Measurements from ENCODE around the gene ZBTB3.
"Not testable (repeated sequence)": the region's sequence is repeated elsewhere in the genome, so short reads cannot be mapped to it uniquely, and the experiment has no call there.

ZBTB3 gene

GRCh38 chr11:62753736-62754603, at the start of gene ZBTB3:
Gene ZBTB3, minus strand, starts transcription at chr11:62754160. Its CDS starts 496 bp downstream, at chr11:62753664.
- DNase-seq (ENCODE audit: low read depth, low spot score): peak; percentile 99

- no peak for DNase-seq (ENCODE audit: low read depth, low spot score)
Measured at GRCh38 chr11:62801071-62801470, 47.1 kb upstream of the ZBTB3 start.

- DNase-seq (ENCODE audit: low read depth, low spot score): no peak
Measured at GRCh38 chr11:62799486-62799885, 45.5 kb upstream of the ZBTB3 start.

DNA sequence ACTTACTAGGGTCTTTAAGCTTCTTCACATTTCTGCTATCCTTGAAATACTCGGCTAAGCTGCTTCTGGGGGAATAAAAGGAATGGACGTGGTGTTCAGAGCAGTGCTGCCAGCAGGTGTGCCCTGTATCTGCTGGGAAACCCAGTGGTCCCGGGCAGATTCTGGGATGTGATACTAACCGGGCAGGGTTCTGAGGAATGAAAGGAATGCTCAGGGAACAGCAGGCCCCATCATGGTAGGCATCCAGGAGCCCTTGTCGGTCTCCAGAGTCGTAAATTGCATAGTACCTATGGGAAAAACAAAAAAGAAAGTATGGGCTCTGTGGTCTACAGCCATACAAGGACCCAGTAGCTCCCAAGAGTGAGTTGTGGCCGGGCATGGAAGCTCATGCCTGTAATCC, 42.3 kb upstream of the ZBTB3 start:
- DNase-seq (ENCODE audit: low read depth, low spot score): no peak

DNA sequence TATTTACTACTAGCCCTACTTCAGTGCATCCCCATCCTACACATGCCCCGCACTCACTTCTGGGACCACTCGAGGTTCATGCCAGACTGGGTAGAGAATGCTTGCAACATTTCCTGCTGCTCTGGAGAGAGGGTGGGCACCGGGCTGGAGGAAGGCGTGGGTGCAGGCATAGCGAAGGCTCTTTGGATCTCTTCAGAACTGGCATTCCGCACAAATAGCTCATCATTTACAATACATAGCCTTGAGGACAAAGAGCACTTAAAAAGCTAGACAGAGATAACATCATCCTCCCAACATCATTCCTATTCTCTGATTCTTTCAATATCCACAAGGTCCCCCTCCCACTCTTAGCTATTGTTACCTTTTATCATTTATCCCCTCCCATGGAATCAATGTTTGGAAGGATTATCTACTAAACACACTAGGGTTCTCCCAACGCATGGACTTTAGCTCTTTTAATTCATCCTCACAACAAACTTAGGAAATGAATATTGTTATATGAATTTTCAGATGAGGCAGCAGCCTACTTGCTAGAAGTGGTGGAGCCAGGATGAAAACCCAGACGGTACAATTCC, 40.3 kb upstream of the ZBTB3 start:
- DNase-seq (ENCODE audit: low read depth, low spot score): no peak

DNA sequence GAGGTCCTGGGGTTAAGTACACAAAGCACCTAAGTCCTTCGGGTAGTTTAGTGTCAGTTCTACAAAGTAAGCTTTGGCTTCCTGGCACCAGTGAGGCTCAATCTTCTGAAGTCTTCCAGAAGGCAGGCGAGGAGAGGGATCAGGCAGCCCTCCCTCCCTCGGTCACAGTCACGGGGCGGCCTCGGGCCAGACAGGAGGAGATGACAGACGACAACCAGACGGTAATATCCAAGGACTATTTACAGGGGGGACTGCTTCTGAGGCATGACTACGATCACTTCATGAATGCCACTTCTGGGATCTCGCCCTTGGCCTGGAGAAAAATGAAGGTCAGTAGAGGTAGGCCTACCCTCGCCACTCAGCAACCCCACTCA, 38.2 kb upstream of the ZBTB3 start:
- no peak for DNase-seq (ENCODE audit: low read depth, low spot score)

DNA sequence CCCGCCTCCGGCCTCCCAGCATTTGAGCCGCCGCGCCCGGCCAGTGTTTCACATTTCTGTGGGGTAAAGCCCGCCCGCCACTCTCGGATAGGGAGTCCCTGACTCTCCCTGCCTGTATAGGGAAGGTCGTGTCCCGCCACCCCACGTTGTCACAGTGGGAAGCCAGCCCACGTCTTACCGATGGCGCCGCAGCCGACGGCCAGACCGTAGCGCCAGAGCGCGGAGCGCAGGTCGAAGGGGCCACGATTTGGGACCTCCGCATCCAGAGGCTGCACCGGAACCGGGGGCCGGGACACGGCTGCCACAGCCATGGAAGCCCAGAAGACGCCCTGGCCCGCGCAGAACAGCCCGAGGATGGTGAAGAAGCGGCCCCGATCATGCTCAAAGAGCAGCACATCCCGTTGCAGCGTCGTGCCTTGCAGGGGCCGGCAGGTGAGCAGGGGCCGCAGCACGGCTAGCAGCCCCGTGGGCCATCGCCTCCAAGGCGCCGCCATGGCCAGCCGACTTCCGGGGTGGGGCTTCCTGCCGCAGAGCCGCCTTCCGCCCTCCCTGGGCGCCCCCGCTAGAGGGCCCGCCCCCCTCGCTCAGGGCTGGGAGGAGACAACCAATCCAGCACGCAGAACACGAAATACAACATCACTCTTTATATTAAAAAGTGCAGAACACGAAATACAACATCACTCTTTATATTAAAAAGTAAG, 37.7 kb upstream of the ZBTB3 start, which contains the start of gene TMEM223:
Gene TMEM223 (minus strand): TSS at position 506 of the 701 bp plus-strand sequence. CDS start 12 bp downstream, at position 494.
- no peak for DNase-seq (ENCODE audit: low read depth, low spot score)

DNA sequence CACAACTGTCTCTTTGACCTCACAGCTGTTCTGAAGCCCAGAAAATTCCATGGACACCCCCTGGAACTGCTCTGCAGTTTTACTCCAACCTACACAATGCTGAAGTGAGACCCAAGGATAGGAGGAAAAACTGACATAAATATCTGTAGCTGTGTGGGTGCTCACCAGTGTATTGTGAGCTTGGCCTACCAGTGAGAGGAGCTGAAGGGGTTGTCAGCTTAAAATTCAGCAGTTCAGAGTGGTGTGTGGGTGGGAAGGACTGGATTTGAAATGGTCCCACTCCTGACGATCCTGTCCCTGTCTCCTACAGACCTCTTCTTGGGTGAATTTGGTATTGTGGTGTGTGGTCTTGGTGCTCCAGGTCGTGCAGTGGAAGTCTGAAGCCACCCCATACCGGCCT, 35.6 kb upstream of the ZBTB3 start:
- DNase-seq (ENCODE audit: low read depth, low spot score): no peak

DNA sequence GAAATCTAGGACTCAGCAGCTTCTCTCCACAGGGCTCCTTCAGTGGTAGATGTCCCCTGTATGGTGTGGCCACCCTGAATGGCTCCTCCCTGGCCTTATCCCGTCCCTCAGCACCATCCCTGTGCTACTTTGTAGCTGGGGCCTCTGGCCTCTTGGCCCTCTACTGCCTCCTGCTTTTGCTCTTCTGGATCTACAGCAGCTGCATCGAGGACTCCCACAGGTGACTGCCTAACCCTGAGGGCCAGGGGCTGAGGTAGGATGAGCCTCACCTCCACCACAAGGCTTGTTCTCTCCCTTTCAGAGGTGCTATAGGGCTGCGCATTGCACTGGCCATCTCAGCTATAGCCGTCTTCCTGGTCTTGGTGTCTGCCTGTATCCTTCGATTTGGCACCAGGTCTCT, 35.0 kb upstream of the ZBTB3 start:
- no peak for DNase-seq (ENCODE audit: low read depth, low spot score)

GRCh38 chr11:62787005-62787759, 33.2 kb upstream of the ZBTB3 start, which contains the start of gene TMEM179B:
Gene TMEM179B, plus strand, starts transcription at chr11:62787402. Its CDS starts 30 bp downstream, at chr11:62787432.
- no peak for DNase-seq (ENCODE audit: low read depth, low spot score)

DNA sequence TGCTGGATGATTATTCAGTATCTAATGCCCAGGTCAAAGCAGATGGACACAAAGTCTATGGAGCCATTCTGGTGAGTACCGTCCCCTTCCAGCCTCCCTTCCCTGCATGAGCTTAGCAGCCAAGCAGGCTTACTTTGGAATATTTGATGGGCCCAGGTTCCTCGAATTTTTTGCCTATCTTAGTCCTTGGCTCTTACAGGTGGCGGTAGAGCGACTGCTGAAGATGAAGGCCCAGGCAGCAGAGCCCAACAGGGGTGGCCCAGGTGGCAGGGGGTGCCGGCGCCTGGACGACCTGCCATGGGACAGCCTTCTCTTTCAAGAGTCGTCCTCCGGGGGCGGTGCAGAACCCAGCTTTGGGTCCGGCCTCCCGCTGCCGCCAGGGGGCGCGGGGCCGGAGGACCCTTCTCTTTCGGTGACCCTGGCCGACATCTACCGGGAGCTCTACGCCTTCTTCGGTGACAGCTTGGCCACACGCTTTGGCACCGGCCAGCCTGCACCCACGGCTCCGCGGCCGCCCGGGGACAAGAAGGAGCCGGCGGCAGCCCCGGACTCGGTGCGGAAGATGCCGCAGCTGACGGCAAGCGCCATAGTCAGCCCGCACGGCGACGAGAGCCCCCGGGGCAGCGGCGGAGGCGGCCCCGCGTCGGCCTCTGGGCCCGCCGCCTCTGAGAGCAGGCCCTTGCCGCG, 32.5 kb upstream of the ZBTB3 start:
- no peak for DNase-seq (ENCODE audit: low read depth, low spot score)

DNA sequence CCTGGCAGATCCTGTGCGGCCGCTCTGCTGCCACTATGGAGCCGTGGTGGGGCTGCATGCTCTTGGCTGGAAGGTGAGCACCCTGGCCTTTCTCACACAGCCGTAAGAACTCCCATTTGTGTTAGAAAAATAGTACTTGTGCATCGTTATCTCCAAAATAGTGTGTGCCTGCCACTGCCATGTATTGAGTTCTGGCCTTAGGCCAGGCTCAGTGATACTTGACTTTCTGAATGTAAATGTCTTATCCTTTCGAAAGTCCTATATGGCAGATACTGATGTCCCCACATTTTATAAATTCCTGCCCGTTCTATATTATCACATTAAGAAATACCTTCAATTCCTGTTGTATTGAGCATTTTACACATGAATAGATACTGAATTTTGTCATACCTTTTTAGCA, 28.8 kb upstream of the ZBTB3 start:
- no peak for DNase-seq (ENCODE audit: low read depth, low spot score)

- DNase-seq (ENCODE audit: low read depth, low spot score): no peak
Measured at GRCh38 chr11:62778441-62778840, 24.5 kb upstream of the ZBTB3 start.

DNA sequence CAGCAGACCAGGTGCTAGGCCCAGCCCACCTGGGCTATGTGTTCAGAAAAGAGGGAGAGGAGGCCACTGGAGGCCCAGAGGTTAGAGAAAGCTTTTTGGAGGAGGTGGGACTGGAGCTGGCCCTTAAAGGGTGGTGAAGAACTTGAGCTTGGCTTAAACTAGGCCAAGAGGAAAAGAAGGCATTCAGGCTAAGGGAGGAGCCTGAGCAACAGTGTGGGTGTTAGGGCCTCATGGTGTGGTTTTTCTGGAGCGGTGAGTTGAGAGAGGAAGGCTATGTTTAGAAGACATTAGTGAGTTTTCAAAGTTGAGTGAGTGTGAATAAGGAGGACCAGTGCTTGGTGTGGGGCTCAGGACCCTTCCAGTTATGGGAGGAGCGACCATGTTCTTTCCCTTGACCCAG, 23.4 kb upstream of the ZBTB3 start:
- DNase-seq (ENCODE audit: low read depth, low spot score): no peak

DNA sequence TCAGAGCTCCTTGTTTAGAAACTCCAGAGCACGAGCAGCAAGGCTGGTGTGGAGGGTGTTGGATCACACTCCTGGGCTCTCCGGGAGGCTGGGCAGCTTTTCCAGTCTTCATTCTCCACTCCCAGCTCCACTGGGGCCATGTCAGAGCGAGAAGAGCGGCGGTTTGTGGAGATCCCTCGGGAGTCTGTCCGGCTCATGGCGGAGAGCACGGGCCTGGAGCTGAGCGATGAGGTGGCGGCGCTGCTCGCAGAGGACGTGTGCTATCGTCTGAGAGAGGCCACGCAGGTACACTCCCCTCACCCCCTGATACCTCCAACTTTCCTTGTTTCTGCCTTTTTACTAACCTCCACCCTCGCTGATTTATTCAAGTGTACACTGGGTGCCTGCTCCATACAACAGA, 21.7 kb upstream of the ZBTB3 start:
- DNase-seq (ENCODE audit: low read depth, low spot score): no peak

- DNase-seq (ENCODE audit: low read depth, low spot score): no peak
Measured at GRCh38 chr11:62774407-62774806, 20.4 kb upstream of the ZBTB3 start.

DNA sequence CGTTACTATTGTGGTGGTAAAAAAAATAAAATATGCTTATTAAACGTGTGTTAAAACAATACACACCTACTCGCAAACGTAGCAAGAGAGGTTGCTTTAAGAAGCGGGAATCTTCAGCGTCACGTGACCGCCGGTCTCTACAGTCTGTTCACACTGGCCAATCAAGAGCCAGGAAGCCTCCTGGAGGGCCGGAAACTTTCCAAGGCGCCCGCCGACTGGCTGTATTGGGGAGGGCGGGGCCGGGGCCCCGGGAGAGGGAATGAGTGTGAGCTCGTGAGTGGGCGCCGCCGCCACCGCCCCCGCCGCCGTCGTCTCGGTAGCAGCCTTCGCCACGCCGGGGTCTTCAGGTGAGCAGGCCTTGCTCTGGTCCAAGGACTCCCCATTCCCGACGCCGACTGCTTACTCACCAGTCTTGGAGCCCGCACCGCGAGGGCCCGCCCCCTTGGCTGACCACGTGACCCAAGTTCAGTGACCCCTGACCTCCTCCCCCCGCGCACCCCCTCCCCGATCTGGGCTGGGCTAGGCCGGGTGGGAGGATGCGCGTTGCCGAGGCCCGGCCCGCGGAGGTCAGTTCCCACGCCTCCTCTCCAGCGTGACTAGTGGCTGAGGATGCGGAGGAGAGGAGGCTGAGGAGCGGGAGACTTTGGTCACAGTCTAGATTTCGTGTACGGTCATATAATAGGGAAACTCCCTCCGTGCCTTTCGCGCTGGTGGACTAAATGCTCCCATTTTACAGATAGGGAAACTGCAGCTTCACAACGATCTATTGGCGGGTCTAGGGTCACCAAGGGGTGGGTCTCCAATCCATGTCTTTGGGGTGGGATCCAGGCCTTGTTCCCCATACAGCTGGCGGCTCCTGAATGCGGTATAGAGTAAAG, 17.4 kb upstream of the ZBTB3 start, which contains the start of gene TAF6L:
Gene TAF6L (plus strand): TSS at position 253 of the 878 bp plus-strand sequence. CDS start 4,388 bp downstream, outside the sequence.
- DNase-seq (ENCODE audit: low read depth, low spot score): peak; percentile 89

DNA sequence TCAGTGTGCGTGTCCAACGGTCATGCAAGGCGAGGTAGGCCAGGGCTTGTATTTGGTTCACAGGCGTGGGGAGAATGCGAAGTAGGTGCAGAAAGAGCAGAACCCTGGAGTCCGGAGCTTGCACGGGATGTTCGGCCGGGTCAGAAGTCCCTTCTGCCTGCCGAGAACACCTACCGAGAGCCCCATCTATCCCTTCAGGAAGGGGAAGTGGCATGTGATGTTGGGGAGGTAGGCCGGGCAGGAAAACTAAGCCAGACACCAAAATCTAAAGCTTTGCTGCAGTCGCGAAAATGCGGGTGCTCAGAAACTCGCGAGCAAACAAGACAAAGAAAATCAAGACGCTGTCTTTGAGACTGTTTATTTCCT, 16.8 kb upstream of the ZBTB3 start:
- peak; percentile 20 for DNase-seq (ENCODE audit: low read depth, low spot score)

- DNase-seq (ENCODE audit: low read depth, low spot score): not testable (repeated sequence)
Measured at GRCh38 chr11:62760867-62761227, 6.9 kb upstream of the ZBTB3 start.
